Effector memory CD4-positive, alpha-beta T cell (primary cell): ENCODE data around the gene PDXDC1.
"Not testable (repeated sequence)": the region's sequence is repeated elsewhere in the genome, so short reads cannot be mapped to it uniquely, and the experiment has no call there.

Source experiments
- DNase-seq, 3 donors: peaks; one replicate each; pipeline ENCODE4 v3.0.0-alpha.2; 2020
- H3K27ac ChIP-seq: 2 replicates; pipeline ENCODE4 v1.7.0; 2013; ENCODE audit warnings: mild to moderate bottlenecking, low read length, moderate library complexity; ENCODE audit not compliant: insufficient read depth, poor library complexity, severe bottlenecking
- H3K27me3 ChIP-seq: replicated peaks from 2 replicates; pipeline ENCODE4 v1.7.0; 2013; ENCODE audit warnings: mild to moderate bottlenecking, low read length; ENCODE audit not compliant: insufficient read depth, control insufficient read depth, poor library complexity, severe bottlenecking
- H3K36me3 ChIP-seq: 2 replicates; pipeline ENCODE4 v1.7.0; 2013; ENCODE audit warnings: mild to moderate bottlenecking, low read length, moderate library complexity; ENCODE audit not compliant: control insufficient read depth, insufficient read depth
- H3K4me1 ChIP-seq: 2 replicates; pipeline ENCODE4 v1.7.0; 2013; ENCODE audit warnings: low read length, mild to moderate bottlenecking; ENCODE audit not compliant: control insufficient read depth, insufficient read depth, poor library complexity, severe bottlenecking
- H3K4me3 ChIP-seq: 2 replicates; pipeline ENCODE4 v1.7.0; 2013; ENCODE audit warnings: low read length, low read depth, mild to moderate bottlenecking; ENCODE audit not compliant: insufficient read depth, poor library complexity, severe bottlenecking
- H3K9me3 ChIP-seq: 2 replicates; pipeline ENCODE4 v1.7.0; 2013; ENCODE audit warnings: mild to moderate bottlenecking, low read length, moderate library complexity; ENCODE audit not compliant: control insufficient read depth

PDXDC1 gene

GRCh38 chr16:15154650-15155562 lies 180.1 kb downstream of the PDXDC1 start:
- peak; percentile 68 to 85 (median 79) for DNase-seq
- not testable (repeated sequence) for H3K4me1 ChIP-seq, H3K27me3 ChIP-seq, H3K36me3 ChIP-seq, H3K4me3 ChIP-seq, H3K9me3 ChIP-seq, H3K27ac ChIP-seq

- not testable (repeated sequence) for H3K4me1 ChIP-seq, H3K27ac ChIP-seq, DNase-seq, H3K36me3 ChIP-seq, H3K9me3 ChIP-seq, H3K4me3 ChIP-seq, H3K27me3 ChIP-seq
Measured at GRCh38 chr16:15157644-15158043, 182.8 kb downstream of the PDXDC1 start.

- not testable (repeated sequence) for H3K4me3 ChIP-seq, H3K27me3 ChIP-seq, H3K9me3 ChIP-seq, DNase-seq, H3K36me3 ChIP-seq, H3K27ac ChIP-seq, H3K4me1 ChIP-seq
Measured at GRCh38 chr16:15159671-15160070, 184.8 kb downstream of the PDXDC1 start.

GRCh38 chr16:15160571-15160970 lies 185.7 kb downstream of the PDXDC1 start:
- H3K27ac ChIP-seq, H3K4me1 ChIP-seq, H3K4me3 ChIP-seq, H3K36me3 ChIP-seq, H3K27me3 ChIP-seq, H3K9me3 ChIP-seq, DNase-seq: not testable (repeated sequence)

GRCh38 chr16:15163055-15163454 lies 188.2 kb downstream of the PDXDC1 start:
- H3K9me3 ChIP-seq, H3K36me3 ChIP-seq, H3K27ac ChIP-seq, H3K27me3 ChIP-seq, H3K4me1 ChIP-seq, H3K4me3 ChIP-seq, DNase-seq: not testable (repeated sequence)

- H3K36me3 ChIP-seq, H3K4me1 ChIP-seq, H3K9me3 ChIP-seq, H3K4me3 ChIP-seq, H3K27ac ChIP-seq, H3K27me3 ChIP-seq, DNase-seq: not testable (repeated sequence)
Measured at GRCh38 chr16:15166177-15166576, 191.4 kb downstream of the PDXDC1 start.

- not testable (repeated sequence) for H3K27me3 ChIP-seq, H3K27ac ChIP-seq, H3K9me3 ChIP-seq, H3K4me3 ChIP-seq, H3K36me3 ChIP-seq, H3K4me1 ChIP-seq, DNase-seq
Measured at GRCh38 chr16:15168303-15168702, 193.5 kb downstream of the PDXDC1 start.

- not testable (repeated sequence) for DNase-seq, H3K9me3 ChIP-seq, H3K27me3 ChIP-seq, H3K36me3 ChIP-seq, H3K4me1 ChIP-seq, H3K4me3 ChIP-seq, H3K27ac ChIP-seq
Measured at GRCh38 chr16:15168953-15169652, 194.3 kb downstream of the PDXDC1 start.

- DNase-seq, H3K9me3 ChIP-seq, H3K4me3 ChIP-seq, H3K27ac ChIP-seq, H3K27me3 ChIP-seq, H3K4me1 ChIP-seq, H3K36me3 ChIP-seq: not testable (repeated sequence)
Measured at GRCh38 chr16:15179909-15180308, 205.1 kb downstream of the PDXDC1 start.

- not testable (repeated sequence) for H3K4me1 ChIP-seq, H3K36me3 ChIP-seq, H3K9me3 ChIP-seq, H3K4me3 ChIP-seq, DNase-seq, H3K27ac ChIP-seq, H3K27me3 ChIP-seq
Measured at GRCh38 chr16:15180946-15181345, 206.1 kb downstream of the PDXDC1 start.
